Skeletal muscle satellite cell (primary cell): ENCODE data around the gene PPA1.
"Not testable (repeated sequence)": the region's sequence is repeated elsewhere in the genome, so short reads cannot be mapped to it uniquely, and the experiment has no call there.

ENCODE experiments used
- H3K27me3 ChIP-seq: 2 replicates; pipeline ENCODE4 v1.7.0; 2013; ENCODE audit warnings: low read length; ENCODE audit not compliant: control insufficient read depth, insufficient read depth
- H3K36me3 ChIP-seq: 2 replicates; pipeline ENCODE4 v1.7.0; 2013; ENCODE audit warnings: mild to moderate bottlenecking, control low read depth, low read length; ENCODE audit not compliant: insufficient read depth
- H3K4me1 ChIP-seq: 2 replicates; pipeline ENCODE4 v1.7.0; 2013; ENCODE audit warnings: low read length; ENCODE audit not compliant: control insufficient read depth, insufficient read depth
- H3K4me2 ChIP-seq: 2 replicates; pipeline ENCODE4 v1.7.0; 2013; ENCODE audit warnings: mild to moderate bottlenecking, low read length
- H3K4me3 ChIP-seq: 2 replicates; pipeline ENCODE4 v1.7.0; 2013; ENCODE audit warnings: low read length
- H3K9ac ChIP-seq: 2 replicates; pipeline ENCODE4 v1.7.0; 2013; ENCODE audit warnings: mild to moderate bottlenecking, low read depth, low read length, moderate library complexity
- H3K9me3 ChIP-seq: replicated peaks from 2 replicates; pipeline ENCODE4 v1.7.0; 2013; ENCODE audit warnings: mild to moderate bottlenecking, control low read depth, low read length

PPA1 gene

DNA sequence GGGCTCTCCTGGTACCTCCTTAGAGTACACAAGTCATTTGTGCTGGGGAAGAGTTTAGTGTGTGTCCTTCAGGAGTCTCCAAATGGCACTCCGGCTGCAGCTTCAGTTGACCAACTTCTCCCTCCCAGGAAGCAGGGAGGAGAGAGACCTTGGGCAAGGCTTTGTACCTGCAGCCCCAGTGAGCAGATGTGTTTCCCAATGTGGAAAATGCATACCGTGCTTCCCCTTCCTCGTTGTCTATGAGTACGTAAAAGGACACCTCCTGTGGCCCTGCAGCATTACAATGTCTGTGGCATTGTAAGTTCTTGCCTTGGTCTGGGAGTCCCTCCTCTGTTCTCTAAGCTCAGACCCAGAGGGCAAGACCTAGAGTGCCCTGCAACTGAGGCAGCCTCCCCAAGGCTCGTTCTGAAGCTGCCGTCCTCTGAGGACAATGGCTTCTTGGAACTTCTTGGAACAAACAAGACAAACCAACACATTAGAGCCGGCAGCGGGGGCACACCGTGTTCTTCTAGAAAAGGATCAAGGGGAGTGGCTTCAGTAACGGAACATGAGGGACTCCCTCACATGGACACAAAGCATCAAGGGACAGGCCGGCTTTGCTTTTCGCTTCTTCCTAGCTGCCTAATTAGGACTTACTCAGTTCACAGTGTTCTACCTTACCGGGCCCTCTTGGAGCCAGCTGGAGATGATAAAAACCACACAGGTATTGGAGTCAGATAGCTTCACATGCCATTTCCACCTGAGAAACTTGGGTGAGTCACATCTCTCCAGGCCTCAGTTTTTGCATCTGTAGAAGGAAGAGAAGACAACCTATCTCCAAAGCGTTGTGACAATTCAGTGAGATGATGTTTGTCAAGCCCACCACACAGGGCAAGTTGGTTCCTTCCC is 20.9 kb upstream of the PPA1 start:
- Histone ChIP-seq H3K4me1 (no peaks in the 10 kb centered on the region), H3K4me3 (no peak overlapping the region), H3K9ac (no peak overlapping the region), H3K27me3 (peaks cover 52% of the 10 kb centered on the region), H3K36me3 (no peaks in the 10 kb centered on the region), H3K4me2 (no peak overlapping the region), H3K9me3 (no peaks in the 10 kb centered on the region)

GRCh38 chr10:70250961-70251680 is 17.9 kb upstream of the PPA1 start:
- Histone ChIP-seq H3K4me2 (no peak overlapping the region), H3K27me3 (peaks cover 66% of the 10 kb centered on the region), H3K4me1 (no peaks in the 10 kb centered on the region), H3K9ac (no peak overlapping the region), H3K36me3 (no peaks in the 10 kb centered on the region), H3K4me3 (no peak overlapping the region), H3K9me3 (no peaks in the 10 kb centered on the region)

DNA sequence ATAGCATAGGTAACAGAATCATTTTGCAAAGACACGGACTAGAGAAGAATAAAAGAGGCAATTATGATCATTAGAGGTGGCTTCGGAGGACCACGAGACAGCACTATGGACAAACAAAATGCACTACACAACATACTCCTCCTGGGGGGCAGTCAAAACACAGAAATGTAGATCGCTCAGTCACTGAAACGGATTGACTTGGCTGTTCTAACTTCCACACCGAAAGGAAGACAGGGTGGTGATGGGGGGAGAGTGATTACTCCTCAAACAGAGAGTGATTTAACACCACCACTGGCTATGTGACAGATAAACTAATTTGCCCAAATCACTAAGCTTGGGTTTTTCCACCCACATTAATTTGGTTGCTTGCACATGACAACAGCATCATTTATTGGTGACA is 14.1 kb upstream of the PPA1 start:
- no peaks in the 10 kb centered on the region for H3K4me1 ChIP-seq
- H3K9ac ChIP-seq = no peak overlapping the region
- no peak overlapping the region for H3K4me2 ChIP-seq
- no peaks in the 10 kb centered on the region for H3K36me3 ChIP-seq
- peaks cover 60% of the 10 kb centered on the region for H3K27me3 ChIP-seq
- H3K9me3 ChIP-seq = no peaks in the 10 kb centered on the region
- no peak overlapping the region for H3K4me3 ChIP-seq

DNA sequence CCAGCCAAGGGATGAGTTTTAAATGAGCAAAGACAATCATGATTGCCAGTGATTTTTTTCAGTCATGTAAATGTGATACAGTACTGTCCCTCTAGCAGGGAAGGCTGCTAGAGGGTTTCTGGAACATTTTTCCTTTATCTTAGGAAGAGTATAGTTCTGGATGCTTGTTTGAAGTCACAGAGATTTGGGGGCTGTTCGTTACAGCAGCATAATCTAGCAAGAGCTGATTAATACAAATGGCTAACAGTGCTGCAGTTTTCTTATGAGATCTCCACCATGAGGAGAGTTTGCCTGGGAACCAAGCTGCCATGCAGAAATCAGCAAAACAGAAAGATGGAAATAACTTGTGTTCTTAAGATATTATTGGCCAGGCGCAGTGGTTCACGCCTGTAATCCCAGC is 7.9 kb upstream of the PPA1 start:
- Histone ChIP-seq H3K9ac (no peak overlapping the region), H3K4me1 (no peaks in the 10 kb centered on the region), H3K9me3 (no peaks in the 10 kb centered on the region), H3K4me2 (no peak overlapping the region), H3K4me3 (no peak overlapping the region), H3K27me3 (peaks cover 31% of the 10 kb centered on the region), H3K36me3 (no peaks in the 10 kb centered on the region)

DNA sequence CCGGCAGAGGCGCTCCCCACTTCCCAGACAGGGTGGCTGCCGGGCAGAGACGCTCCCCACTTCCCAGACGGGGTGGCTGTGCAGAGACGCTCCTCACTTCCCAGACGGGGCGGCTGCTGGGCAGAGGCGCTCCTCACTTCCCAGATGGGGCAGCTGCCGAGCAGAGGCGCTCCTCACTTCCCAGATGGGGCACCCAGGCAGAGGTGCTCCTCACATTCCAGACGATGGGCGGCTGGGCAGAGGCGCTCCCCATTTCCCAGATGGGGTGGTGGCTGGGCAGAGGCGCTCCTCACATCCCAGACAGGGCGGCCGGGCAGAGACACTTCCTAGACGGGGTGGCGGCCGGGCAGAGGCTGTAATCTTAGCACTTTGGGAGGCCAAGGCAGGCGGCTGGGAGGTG is 6.8 kb upstream of the PPA1 start:
- not testable (repeated sequence) for H3K36me3 ChIP-seq, H3K4me3 ChIP-seq, H3K9me3 ChIP-seq, H3K4me1 ChIP-seq, H3K4me2 ChIP-seq, H3K9ac ChIP-seq
- peaks cover 20% of the 10 kb centered on the region for H3K27me3 ChIP-seq

- not testable (repeated sequence) for H3K9ac ChIP-seq, H3K4me2 ChIP-seq, H3K9me3 ChIP-seq, H3K4me3 ChIP-seq, H3K36me3 ChIP-seq, H3K4me1 ChIP-seq
- peaks cover 13% of the 10 kb centered on the region for H3K27me3 ChIP-seq
Measured at GRCh38 chr10:70239077-70239976, 6.1 kb upstream of the PPA1 start.

- not testable (repeated sequence) for H3K9ac ChIP-seq, H3K4me3 ChIP-seq, H3K4me2 ChIP-seq, H3K27me3 ChIP-seq, H3K9me3 ChIP-seq, H3K36me3 ChIP-seq, H3K4me1 ChIP-seq
Measured at GRCh38 chr10:70237958-70238536, 4.8 kb upstream of the PPA1 start.

DNA sequence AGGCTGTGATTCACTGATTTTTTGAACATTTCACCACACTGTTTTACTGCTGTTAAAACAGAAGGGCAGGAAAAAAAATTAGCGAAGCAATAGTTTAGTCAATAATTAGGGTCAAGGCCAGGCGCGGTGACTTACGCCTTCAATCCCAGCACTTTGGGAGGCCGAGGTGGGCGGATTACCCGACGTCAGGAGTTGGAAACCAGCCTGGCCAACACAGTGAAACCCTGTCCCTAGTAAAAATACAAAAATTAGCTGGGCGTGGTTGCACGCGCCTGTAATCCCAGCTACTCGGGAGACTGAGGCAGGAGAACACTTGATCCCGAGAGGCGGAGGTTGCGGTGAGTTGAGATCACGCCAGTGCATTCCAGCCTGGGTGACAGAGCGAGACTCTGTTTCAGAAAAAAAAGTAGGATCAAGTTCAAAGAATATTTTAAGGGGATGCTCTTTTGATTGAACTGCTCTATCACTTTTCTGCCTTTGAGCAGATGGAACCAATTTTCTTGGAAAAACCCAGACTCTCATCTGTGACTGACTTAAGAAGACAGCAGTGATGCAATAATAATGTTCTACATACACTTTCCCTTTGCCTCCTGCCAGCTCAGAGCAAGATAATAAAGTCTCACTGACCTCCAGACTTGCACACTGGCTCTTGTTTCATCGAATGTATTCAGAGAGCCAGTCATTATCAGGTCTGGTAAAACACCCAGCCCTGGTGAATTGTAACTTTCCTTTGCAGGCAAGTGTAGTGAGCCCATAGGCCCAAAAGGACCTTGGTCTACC is 1.6 kb upstream of the PPA1 start:
- H3K36me3 ChIP-seq = peaks cover under 1% of the 10 kb centered on the region
- no peak overlapping the region for H3K4me3 ChIP-seq
- peaks cover 14% of the 10 kb centered on the region for H3K4me1 ChIP-seq
- no peaks in the 10 kb centered on the region for H3K27me3 ChIP-seq
- H3K9me3 ChIP-seq = no peaks in the 10 kb centered on the region
- H3K9ac ChIP-seq = no peak overlapping the region
- H3K4me2 ChIP-seq = no peak overlapping the region

- peaks cover 5% of the 10 kb centered on the region for H3K36me3 ChIP-seq
- no peaks in the 10 kb centered on the region for H3K27me3 ChIP-seq
- peak overlapping the region; percentile 97 for H3K4me2 ChIP-seq
- H3K9me3 ChIP-seq = no peaks in the 10 kb centered on the region
- peak overlapping the region; percentile 79 for H3K9ac ChIP-seq
- peak overlapping the region; percentile 80 for H3K4me3 ChIP-seq
- H3K4me1 ChIP-seq = peaks cover 14% of the 10 kb centered on the region
Measured at GRCh38 chr10:70233939-70234300, 691 bp upstream of the PPA1 start.

DNA sequence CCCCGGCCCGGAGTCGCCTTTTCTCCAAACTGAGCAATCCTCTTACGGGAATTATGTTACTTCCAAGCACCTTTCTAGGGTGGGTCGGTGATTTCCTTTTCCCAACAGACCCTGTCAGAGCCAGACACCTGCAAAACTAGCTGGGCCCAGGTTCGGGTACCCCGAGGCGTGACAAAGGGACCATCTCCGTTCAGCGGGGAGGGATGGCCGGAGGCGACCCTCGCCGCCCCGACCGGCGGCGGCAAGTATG is 445 bp downstream of the PPA1 start:
- Histone ChIP-seq H3K4me3 (peak overlapping the region; percentile 80), H3K36me3 (peaks cover 9% of the 10 kb centered on the region), H3K27me3 (no peaks in the 10 kb centered on the region), H3K4me1 (peaks cover 14% of the 10 kb centered on the region), H3K9ac (peak overlapping the region; percentile 90), H3K4me2 (peak overlapping the region; percentile 97), H3K9me3 (no peaks in the 10 kb centered on the region)
